SK-N-SH (cell line): ENCODE measurements around the gene FZD4. TPM values are rescaled to one million over a fixed set of nuclear protein-coding genes. Genes with fewer than 3 reads are reported as not detected.

Experiments used
- CTCF ChIA-PET: fragments of 300-600, 350-600 bp; formaldehyde crosslinking; extraction: SDS; loops from one replicate; lab custom pipeline; 2021; lab: Yijun Ruan, JAX
- POLR2A ChIA-PET: fragments of 350-600 bp; sonication (Branson Sonifier 250); formaldehyde crosslinking; extraction: SDS; loops from one replicate; lab custom pipeline; 2020; ENCODE audit warnings: antibody characterized with exemption, inconsistent platforms; lab: Yijun Ruan, JAX
- DNase-seq: peaks from one replicate; pipeline ENCODE4 v3.0.0; 2012
- H2AFZ ChIP-seq: fragments of 200-600 bp; sonication (generic); 2 replicates; pipeline ENCODE4 v1.8.1; 2016; ENCODE audit warnings: antibody characterized with exemption, mild to moderate bottlenecking, low read depth
- H3F3A ChIP-seq: fragments of 200-600 bp; sonication (generic); replicated peaks from 2 replicates; pipeline ENCODE3; 2016; ENCODE audit warnings: antibody characterized with exemption, mild to moderate bottlenecking; ENCODE audit not compliant: insufficient read depth
- H3K27ac ChIP-seq, 2 experiments: fragments of 200-500 bp in 1 of 2; fragments of 200-600 bp in 1 of 2; sonication (Bioruptor generic) in 1 of 2; sonication (generic), shearing (Covaris generic) in 1 of 2; 2 replicates each; pipeline versions ENCODE4 v1.5.1 to v1.6.1; 2014 to 2016; ENCODE audit warnings: low read depth in 2 of 2, inconsistent platforms in 1 of 2, low read length in 1 of 2, mild to moderate bottlenecking in 1 of 2, mixed read lengths in 1 of 2
- H3K27me3 ChIP-seq: fragments of 200-600 bp; sonication (generic), shearing (Covaris generic); 2 replicates; pipeline ENCODE4 v1.6.1; 2016; ENCODE audit warnings: mixed run types; ENCODE audit not compliant: insufficient read depth
- H3K36me3 ChIP-seq, 2 experiments: fragments of 200-500 bp in 1 of 2; fragments of 200-600 bp in 1 of 2; sonication (Bioruptor generic) in 1 of 2; sonication (generic) in 1 of 2; replicated peaks in 1 of 2; 2 replicates each; pipeline versions ENCODE3 to v1.5.1; 2014 to 2016; ENCODE audit warnings: low read length in 1 of 2, mild to moderate bottlenecking in 1 of 2; ENCODE audit not compliant: insufficient read depth in 2 of 2, control insufficient read depth in 1 of 2
- H3K4me1 ChIP-seq, 2 experiments: fragments of 200-500 bp in 1 of 2; fragments of 200-600 bp in 1 of 2; sonication (Bioruptor generic) in 1 of 2; sonication (generic), shearing (Covaris generic) in 1 of 2; 2 replicates each; pipeline versions ENCODE4 v1.5.1 to v1.6.1; 2014 to 2016; ENCODE audit warnings: low read depth in 1 of 2, low read length in 1 of 2, mixed run types in 1 of 2; ENCODE audit not compliant: insufficient read depth in 2 of 2, control insufficient read depth in 1 of 2
- H3K4me2 ChIP-seq: fragments of 200-600 bp; sonication (generic), shearing (Covaris generic); 2 replicates; pipeline ENCODE4 v1.6.1; 2017; ENCODE audit warnings: mixed run types
- H3K4me3 ChIP-seq, 2 experiments: fragments of 200-500 bp in 1 of 2; fragments of 200-600 bp in 1 of 2; sonication (Bioruptor generic) in 1 of 2; sonication (generic), shearing (Covaris generic) in 1 of 2; 2 replicates each; pipeline versions ENCODE4 v1.5.1 to v1.8.1; 2014 to 2016; ENCODE audit warnings: low read depth in 2 of 2, inconsistent platforms in 1 of 2, low read length in 1 of 2, mild to moderate bottlenecking in 1 of 2, mixed read lengths in 1 of 2, moderate library complexity in 1 of 2
- H3K79me2 ChIP-seq: fragments of 200-600 bp; sonication (generic); 2 replicates; pipeline ENCODE4 v1.8.1; 2017; ENCODE audit warnings: mild to moderate bottlenecking; ENCODE audit not compliant: insufficient read depth
- H3K9ac ChIP-seq: fragments of 200-600 bp; sonication (generic); 2 replicates; pipeline ENCODE4 v1.6.1; 2017; ENCODE audit warnings: mixed run types
- H3K9me2 ChIP-seq: fragments of 200-600 bp; sonication (generic); 2 replicates; pipeline ENCODE4 v1.6.1; 2017; ENCODE audit warnings: mixed run types
- H3K9me3 ChIP-seq: fragments of 200-600 bp; sonication (generic); 2 replicates; pipeline ENCODE4 v1.6.1; 2017; ENCODE audit warnings: mixed run types, mild to moderate bottlenecking, moderate library complexity
- H4K20me1 ChIP-seq: fragments of 200-600 bp; sonication (generic); 2 replicates; pipeline ENCODE4 v1.6.1; 2017; ENCODE audit warnings: mild to moderate bottlenecking, mixed run types; ENCODE audit not compliant: insufficient read depth
- CHD2 ChIP-seq: fragments of 150-350 bp; IDR thresholded peaks from 2 replicates; pipeline ENCODE4 v1.6.1; 2018; ENCODE audit warnings: low read length; ENCODE audit not compliant: partially characterized antibody
- EP300 ChIP-seq, 2 experiments: IDR thresholded peaks; 2 replicates each; pipeline versions ENCODE4 v1.4.0 to v1.6.1; 2012; ENCODE audit warnings: borderline replicate concordance in 1 of 2, low read depth in 1 of 2, low read length in 1 of 2
- FOSL2 ChIP-seq: IDR thresholded peaks from 2 replicates; pipeline ENCODE4 v1.4.0; 2012; ENCODE audit warnings: low read depth, mild to moderate bottlenecking, moderate library complexity, borderline replicate concordance
- FOXJ3 ChIP-seq: sonication (generic); formaldehyde crosslinking; IDR thresholded peaks from 2 replicates; pipeline ENCODE4 v1.5.1; 2020; ENCODE audit warnings: mild to moderate bottlenecking, missing genetic modification reagents
- GABPA ChIP-seq: IDR thresholded peaks from 2 replicates; pipeline ENCODE4 v1.4.0; 2012; ENCODE audit warnings: low read depth, mild to moderate bottlenecking
- GATA2 ChIP-seq: sonication (generic); formaldehyde crosslinking; IDR thresholded peaks from 2 replicates; pipeline ENCODE4 v1.5.0; 2020; ENCODE audit warnings: mild to moderate bottlenecking, missing genetic modification reagents
- NRF1 ChIP-seq: IDR thresholded peaks from 2 replicates; pipeline ENCODE4 v1.6.1; 2012; ENCODE audit warnings: low read depth, mild to moderate bottlenecking, low read length
- RAD21 ChIP-seq: IDR thresholded peaks from 2 replicates; pipeline ENCODE4 v1.6.1; 2012; ENCODE audit warnings: mild to moderate bottlenecking, low read length
- RXRA ChIP-seq: IDR thresholded peaks from 2 replicates; pipeline ENCODE4 v1.4.0; 2012; ENCODE audit warnings: low read depth, mild to moderate bottlenecking, borderline replicate concordance
- whole genome bisulfite sequencing: methylation state at CpG from one replicate; pipeline ENCODE4 v1.1.6; 2017; ENCODE audit warnings: low lambda C conversion rate; 5-methylcytosine and 5-hydroxymethylcytosine counted together
- polyA plus RNA-seq, 3 experiments: library from polyadenylated mRNA; depleted of rRNA; stranded (reverse); fragments of >200 nt; gene quantifications; 2 replicates each; pipeline ENCODE4 v1.2.3, GENCODE V29; 2012
- TF ChIP-seq, protein P1 (sequence below): fragments of 150-350 bp; IDR thresholded peaks from 2 replicates; pipeline ENCODE4 v1.6.1; 2016; ENCODE audit warnings: mild to moderate bottlenecking, low read depth, low read length
- TF ChIP-seq, protein P2 (sequence below): fragments of 200-600 bp; sonication (generic); IDR thresholded peaks from 2 replicates; pipeline ENCODE4 v1.6.1; 2017; ENCODE audit warnings: antibody characterized with exemption, mild to moderate bottlenecking, moderate library complexity
- TF ChIP-seq, protein P3 (sequence below): IDR thresholded peaks from 2 replicates; pipeline ENCODE4 v1.4.0; 2012; ENCODE audit warnings: low read depth

Gene FZD4
- polyA plus RNA-seq, 1 of the 3 experiments (the other 2 are of a cell fraction), result 0.72 TPM

DNA sequence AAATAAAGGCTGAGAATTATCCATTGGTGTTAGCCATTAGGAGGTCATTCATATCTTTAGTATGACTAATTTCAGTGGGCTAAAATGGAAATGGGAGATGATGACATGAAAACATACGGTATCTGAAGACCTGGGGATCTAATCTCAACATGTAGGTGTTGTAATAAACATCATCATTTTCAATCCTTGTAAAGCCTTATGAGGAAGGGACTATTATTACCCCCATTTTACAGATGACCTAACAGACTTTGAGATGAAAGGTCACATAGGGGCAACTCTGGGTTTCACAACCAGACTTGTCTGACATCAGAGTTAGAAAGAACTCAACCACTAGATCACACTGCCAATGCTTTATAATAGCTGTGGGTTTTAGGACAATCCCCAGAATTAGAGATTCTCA is 47.7 kb upstream of the FZD4 start:
- Histone ChIP-seq H3K79me2 (no peaks in the 10 kb centered on the region), H3K4me1 (peaks cover 5 to 8% of the 10 kb centered on the region in 2 experiments; a peak in 2 of 4 replicates), H3K9me3 (no peaks in the 10 kb centered on the region), H3K27ac (no peak overlapping the region), H2AFZ (no peak overlapping the region), H4K20me1 (no peaks in the 10 kb centered on the region), H3K36me3 (no peaks in the 10 kb centered on the region), H3K9me2 (no peaks in the 10 kb centered on the region), H3K4me2 (no peak overlapping the region), H3K9ac (no peak overlapping the region), H3K4me3 (no peak overlapping the region), H3F3A (no peaks in the 10 kb centered on the region), H3K27me3 (no peaks in the 10 kb centered on the region)
- TF ChIP-seq GABPA (no peak), RAD21 (no peak), EP300 (IDR thresholded peaks at IDR 0.05; ENCODE audit: borderline replicate concordance in 1 of 2, low read depth in 1 of 2, low read length in 1 of 2) (no peak), RXRA (no peak), NRF1 (no peak), FOXJ3 (no peak)
- TF ChIP-seq, protein P1, sequence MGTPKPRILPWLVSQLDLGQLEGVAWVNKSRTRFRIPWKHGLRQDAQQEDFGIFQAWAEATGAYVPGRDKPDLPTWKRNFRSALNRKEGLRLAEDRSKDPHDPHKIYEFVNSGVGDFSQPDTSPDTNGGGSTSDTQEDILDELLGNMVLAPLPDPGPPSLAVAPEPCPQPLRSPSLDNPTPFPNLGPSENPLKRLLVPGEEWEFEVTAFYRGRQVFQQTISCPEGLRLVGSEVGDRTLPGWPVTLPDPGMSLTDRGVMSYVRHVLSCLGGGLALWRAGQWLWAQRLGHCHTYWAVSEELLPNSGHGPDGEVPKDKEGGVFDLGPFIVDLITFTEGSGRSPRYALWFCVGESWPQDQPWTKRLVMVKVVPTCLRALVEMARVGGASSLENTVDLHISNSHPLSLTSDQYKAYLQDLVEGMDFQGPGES, result no peak
- TF ChIP-seq, protein P2, sequence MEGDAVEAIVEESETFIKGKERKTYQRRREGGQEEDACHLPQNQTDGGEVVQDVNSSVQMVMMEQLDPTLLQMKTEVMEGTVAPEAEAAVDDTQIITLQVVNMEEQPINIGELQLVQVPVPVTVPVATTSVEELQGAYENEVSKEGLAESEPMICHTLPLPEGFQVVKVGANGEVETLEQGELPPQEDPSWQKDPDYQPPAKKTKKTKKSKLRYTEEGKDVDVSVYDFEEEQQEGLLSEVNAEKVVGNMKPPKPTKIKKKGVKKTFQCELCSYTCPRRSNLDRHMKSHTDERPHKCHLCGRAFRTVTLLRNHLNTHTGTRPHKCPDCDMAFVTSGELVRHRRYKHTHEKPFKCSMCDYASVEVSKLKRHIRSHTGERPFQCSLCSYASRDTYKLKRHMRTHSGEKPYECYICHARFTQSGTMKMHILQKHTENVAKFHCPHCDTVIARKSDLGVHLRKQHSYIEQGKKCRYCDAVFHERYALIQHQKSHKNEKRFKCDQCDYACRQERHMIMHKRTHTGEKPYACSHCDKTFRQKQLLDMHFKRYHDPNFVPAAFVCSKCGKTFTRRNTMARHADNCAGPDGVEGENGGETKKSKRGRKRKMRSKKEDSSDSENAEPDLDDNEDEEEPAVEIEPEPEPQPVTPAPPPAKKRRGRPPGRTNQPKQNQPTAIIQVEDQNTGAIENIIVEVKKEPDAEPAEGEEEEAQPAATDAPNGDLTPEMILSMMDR, result no peak
- TF ChIP-seq, protein P3, sequence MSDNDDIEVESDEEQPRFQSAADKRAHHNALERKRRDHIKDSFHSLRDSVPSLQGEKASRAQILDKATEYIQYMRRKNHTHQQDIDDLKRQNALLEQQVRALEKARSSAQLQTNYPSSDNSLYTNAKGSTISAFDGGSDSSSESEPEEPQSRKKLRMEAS, result no peak
- ChIA-PET POLR2A (no interaction called here), CTCF (interaction anchor here (1.2 kb wide), 1 partner anchor 7 kb away, joined by 3 read pairs; no protein-coding TSS in a partner anchor)
- 76% methylated on average over 1 of the region's 1 CpG for WGBS
- DNase-seq, result no peak

DNA sequence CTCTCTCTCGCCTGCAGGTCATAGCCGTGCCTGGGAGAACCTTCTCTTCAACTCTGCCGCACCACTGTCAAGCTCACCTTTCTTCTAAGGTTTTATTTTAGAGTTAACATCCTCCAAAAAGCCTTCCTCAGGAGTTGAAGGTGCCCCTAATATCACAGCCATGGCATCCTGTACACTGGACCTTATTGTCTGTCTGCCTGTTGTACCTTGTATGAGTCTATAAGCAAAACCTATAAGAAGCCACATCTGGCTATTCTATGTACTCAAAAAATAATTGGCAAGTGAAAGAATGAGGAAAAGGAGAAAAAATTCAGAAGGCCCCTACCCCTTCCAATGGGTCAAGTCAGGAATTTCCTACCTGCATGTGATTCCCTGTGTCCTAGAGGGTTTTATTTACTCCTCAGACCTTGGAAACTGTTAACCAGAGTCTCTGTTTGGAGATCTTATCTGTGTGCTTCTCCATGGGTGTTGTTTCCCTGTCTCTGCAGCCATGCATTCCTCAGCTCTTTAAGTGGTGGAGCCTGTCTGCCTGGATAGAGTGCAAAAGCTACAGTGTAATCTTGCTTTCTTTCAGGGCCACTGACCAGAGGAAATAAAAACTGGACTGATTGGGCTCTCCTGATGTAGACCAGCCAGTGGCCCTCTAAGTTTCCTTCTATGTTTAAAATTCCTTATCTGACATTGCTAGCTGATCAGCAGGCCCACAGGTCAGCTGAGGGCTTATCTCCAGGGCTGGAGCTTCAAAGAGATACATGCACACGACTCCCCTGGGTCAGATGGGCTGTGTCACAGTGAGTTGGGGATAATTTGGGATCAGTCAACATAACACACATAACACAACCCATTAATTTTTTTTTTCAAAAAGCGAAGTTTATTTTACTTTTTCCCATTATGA is 44.9 kb upstream of the FZD4 start:
- Histone ChIP-seq H3K4me1 (peaks cover 5 to 8% of the 10 kb centered on the region in 2 experiments; a peak in 2 of 4 replicates), H3K9me2 (no peaks in the 10 kb centered on the region), H3F3A (no peaks in the 10 kb centered on the region), H3K9ac (no peak overlapping the region), H3K27me3 (no peaks in the 10 kb centered on the region), H3K36me3 (no peaks in the 10 kb centered on the region), H3K27ac (no peak overlapping the region), H4K20me1 (no peaks in the 10 kb centered on the region), H3K9me3 (no peaks in the 10 kb centered on the region), H2AFZ (peak overlapping the region; percentile 35), H3K79me2 (no peaks in the 10 kb centered on the region), H3K4me2 (no peak overlapping the region), H3K4me3 (no peak overlapping the region)
- POLR2A ChIA-PET, result interaction anchor here (0.5 kb wide), 1 partner anchor 26 kb away, joined by 3 read pairs; no protein-coding TSS in a partner anchor
- CTCF ChIA-PET, result interaction anchor here (0.8 to 2.1 kb wide), 4 partner anchors 16 to 352 kb away, joined by 3 to 9 read pairs (median 4); no protein-coding TSS in a partner anchor
- DNase-seq, result peak; percentile 36
- TF ChIP-seq GATA2 (peak; percentile 47; the same call in 1 of the 2 replicates), NRF1 (no peak), CHD2 (no peak), FOSL2 (no peak)
- TF ChIP-seq, protein P2, result no peak
- WGBS, result 61% methylated on average over 5 of the region's 5 CpGs
